Measurements from ENCODE around the gene KLF3. TPM values are rescaled to one million over a fixed set of nuclear protein-coding genes. Genes with fewer than 3 reads are reported as not detected.

Gene KLF3
- total and polyA plus RNA-seq, 9 of the 15 experiments (the other 6 are each of a cell fraction or from before 2014, with no cell fraction given) = 9.9 to 47.2 (median 18.1) TPM

DNA sequence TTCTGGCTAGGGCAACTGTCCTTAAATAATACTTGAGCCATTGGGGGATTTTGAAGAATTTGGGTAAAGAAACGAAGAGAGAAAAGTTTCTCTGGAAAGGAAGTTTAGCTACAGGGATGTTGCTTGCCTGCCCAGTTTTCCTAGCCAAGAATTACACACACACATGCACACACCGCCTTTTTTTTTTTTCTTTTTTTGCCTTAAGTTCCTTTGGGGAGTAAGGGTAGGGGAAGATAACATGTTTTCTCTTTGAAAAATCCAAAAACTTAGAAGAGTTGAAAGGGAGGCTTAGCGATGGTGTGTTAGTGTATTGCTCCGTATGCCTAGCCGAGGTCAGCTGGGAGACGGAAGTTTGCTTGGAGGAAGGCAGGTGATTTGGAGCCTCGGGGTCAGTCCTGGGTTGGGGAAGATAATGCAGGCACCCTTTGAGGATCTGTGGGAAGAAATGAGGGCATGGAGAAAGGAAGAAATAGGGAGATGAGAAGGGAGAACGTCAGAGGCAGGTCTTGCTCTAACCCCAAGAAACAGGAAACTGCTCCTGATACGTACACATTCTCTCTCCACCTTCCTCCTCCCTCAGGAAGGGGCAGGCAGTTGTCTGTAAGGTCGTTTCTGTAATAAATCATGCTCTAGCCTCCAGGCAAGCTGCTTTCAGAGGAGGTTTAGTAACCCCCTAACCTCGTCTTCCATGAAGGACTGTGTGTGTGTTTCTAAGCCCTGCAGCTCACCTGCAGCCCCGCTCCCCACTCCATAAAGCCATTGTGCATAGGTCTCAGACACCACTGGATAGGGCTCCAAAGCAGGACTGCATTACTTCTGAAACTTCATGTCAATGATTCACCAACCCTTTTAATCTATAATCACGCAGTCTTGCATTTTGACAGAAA is 10.5 kb downstream of the KLF3 start (continued):
- TF ChIP-seq, protein P1, sequence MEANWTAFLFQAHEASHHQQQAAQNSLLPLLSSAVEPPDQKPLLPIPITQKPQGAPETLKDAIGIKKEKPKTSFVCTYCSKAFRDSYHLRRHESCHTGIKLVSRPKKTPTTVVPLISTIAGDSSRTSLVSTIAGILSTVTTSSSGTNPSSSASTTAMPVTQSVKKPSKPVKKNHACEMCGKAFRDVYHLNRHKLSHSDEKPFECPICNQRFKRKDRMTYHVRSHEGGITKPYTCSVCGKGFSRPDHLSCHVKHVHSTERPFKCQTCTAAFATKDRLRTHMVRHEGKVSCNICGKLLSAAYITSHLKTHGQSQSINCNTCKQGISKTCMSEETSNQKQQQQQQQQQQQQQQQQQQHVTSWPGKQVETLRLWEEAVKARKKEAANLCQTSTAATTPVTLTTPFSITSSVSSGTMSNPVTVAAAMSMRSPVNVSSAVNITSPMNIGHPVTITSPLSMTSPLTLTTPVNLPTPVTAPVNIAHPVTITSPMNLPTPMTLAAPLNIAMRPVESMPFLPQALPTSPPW (CRISPR knock-in tag; IDR thresholded peaks at IDR 0.05) = peak; percentile 16; the same call in 1 of the 2 replicates
- 0 out of 2 replicates have a peak, but pooled peaks have one; percentile 21 for TF ChIP-seq HDAC2 (IDR thresholded peaks at IDR 0.05)
- TF ChIP-seq, protein P2, sequence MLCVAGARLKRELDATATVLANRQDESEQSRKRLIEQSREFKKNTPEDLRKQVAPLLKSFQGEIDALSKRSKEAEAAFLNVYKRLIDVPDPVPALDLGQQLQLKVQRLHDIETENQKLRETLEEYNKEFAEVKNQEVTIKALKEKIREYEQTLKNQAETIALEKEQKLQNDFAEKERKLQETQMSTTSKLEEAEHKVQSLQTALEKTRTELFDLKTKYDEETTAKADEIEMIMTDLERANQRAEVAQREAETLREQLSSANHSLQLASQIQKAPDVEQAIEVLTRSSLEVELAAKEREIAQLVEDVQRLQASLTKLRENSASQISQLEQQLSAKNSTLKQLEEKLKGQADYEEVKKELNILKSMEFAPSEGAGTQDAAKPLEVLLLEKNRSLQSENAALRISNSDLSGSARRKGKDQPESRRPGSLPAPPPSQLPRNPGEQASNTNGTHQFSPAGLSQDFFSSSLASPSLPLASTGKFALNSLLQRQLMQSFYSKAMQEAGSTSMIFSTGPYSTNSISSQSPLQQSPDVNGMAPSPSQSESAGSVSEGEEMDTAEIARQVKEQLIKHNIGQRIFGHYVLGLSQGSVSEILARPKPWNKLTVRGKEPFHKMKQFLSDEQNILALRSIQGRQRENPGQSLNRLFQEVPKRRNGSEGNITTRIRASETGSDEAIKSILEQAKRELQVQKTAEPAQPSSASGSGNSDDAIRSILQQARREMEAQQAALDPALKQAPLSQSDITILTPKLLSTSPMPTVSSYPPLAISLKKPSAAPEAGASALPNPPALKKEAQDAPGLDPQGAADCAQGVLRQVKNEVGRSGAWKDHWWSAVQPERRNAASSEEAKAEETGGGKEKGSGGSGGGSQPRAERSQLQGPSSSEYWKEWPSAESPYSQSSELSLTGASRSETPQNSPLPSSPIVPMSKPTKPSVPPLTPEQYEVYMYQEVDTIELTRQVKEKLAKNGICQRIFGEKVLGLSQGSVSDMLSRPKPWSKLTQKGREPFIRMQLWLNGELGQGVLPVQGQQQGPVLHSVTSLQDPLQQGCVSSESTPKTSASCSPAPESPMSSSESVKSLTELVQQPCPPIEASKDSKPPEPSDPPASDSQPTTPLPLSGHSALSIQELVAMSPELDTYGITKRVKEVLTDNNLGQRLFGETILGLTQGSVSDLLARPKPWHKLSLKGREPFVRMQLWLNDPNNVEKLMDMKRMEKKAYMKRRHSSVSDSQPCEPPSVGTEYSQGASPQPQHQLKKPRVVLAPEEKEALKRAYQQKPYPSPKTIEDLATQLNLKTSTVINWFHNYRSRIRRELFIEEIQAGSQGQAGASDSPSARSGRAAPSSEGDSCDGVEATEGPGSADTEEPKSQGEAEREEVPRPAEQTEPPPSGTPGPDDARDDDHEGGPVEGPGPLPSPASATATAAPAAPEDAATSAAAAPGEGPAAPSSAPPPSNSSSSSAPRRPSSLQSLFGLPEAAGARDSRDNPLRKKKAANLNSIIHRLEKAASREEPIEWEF (CRISPR knock-in tag; IDR thresholded peaks at IDR 0.05) = no peak

Data from K562 (cell line).